GM18511 (cell line): ENCODE data around the gene GPS1.

Experiments used
- ATAC-seq: cut with Tn5 transposase; IDR thresholded peaks from one replicate; pipeline ENCODE4 v1.9.1; 2021; ENCODE audit warnings: mild to moderate bottlenecking, moderate library complexity; ENCODE audit not compliant: unreplicated experiment

The GPS1 gene

GRCh38 chr17:82076018-82076784 is 24.5 kb downstream of the GPS1 start:
- ATAC-seq = no peak

GRCh38 chr17:82076785-82077591 is 25.3 kb downstream of the GPS1 start:
- no peak for ATAC-seq

GRCh38 chr17:82077617-82078358 is 26.1 kb downstream of the GPS1 start:
- ATAC-seq = no peak

DNA sequence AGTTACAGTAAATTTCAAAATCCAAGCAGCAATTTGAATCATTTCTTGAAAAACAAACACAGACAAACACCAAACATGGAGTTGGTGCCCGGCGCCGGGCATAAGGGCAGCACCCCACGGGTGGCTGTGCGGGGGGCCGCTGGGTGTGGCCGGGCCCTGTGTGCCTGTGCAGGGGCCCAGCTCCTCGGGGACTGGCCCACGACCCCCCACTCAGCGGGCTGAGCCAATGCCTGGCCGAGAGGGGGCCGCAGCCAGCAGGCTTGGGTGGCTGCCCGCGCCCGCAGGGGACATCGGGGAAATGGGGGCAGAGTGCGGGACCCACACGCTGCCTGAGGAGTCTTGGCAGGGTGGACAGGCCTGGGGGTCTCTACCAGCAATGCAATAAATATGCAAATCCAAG is 26.7 kb downstream of the GPS1 start:
- ATAC-seq = no peak

DNA sequence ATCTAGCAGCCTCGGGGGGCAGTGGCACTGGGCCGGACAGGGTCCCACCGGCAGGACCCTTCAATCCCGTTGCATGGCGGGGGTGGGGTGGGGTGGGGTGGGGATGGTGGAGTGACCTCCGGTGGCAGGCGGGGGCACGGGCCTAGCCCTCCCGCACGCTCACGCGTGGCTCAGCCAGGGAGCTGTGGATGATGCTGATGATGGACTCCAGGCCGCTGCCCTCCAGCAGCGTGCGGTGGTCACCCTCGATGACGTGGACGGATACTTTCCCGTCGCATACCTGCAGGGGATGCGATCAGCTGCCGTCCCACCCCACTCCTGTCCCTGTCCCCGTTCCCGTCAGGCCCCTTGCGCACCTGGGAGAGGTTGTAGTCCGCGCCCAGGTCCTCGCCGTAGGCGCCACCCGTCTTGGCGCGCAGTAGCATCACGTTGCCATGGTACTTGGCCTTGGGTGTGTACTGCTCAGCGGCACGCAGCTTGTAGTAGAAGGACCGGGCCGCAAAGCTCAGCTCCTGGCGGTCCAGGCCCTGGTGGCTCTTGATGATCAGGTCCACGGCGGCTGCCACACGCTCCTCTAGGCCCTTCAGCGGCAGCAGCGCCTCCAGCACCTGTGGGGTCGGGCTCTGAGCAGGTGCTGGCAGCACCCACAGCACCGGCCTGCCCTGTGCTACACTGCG is 27.4 kb downstream of the GPS1 start:
- ATAC-seq = no peak

GRCh38 chr17:82080048-82080788 is 28.5 kb downstream of the GPS1 start:
- ATAC-seq = no peak

DNA sequence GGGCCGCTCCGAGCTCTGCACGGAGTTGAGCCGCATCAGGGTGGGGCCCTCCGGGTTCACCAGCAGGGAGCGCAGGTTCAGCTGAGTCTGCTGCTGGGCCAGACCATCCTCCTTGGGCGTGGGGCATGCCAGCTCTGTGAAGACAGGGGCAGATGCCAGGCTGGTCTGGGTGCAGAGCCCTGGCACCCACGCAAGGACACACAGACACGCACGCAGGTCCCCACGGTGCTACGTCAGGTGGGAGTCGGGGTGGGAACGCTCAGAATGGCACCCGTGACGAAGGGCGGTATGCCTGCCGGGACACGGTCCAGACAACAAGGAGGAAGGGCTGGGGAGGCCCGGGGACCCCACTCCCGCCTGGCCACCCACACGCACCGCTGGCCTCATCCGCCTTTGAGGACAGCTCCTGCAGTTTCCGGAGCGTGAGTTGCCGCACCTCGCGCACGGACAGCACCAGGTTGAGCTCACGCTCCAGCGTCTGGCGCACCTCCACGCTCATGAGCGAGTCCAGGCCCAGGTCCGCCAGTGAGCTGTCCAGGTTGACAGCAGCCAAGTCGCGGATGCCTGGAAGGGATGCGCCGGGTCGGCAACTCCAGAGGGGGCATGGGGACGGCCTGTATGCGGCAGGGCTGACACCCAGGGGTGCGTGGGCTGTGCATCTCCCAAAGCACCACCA is 29.2 kb downstream of the GPS1 start:
- ATAC-seq = no peak

DNA sequence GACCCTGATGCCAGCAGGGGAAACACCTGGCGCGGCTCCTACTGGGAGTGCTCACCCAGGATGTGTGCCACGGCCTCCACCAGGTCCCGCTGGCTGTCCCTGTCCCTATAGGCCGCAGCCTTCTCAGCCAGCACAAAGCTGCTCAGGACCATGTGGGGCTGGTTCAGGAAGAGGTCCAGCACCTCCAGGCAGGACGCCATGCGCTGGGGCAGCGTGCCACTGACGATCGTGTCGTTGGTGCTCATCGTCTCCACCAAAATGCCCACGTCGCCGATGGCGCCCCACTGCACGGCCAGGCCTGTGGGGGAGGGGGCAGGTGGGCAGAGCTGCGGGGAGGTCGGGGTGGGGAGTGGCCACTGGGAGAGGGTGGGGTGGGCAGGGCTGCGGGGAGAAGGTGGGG is 29.8 kb downstream of the GPS1 start:
- ATAC-seq = no peak

- ATAC-seq = no peak
Observed at GRCh38 chr17:82081966-82082365, 30.3 kb downstream of the GPS1 start.

GRCh38 chr17:82082456-82082855 is 30.8 kb downstream of the GPS1 start:
- no peak for ATAC-seq

- ATAC-seq = no peak
Observed at GRCh38 chr17:82083009-82083408, 31.3 kb downstream of the GPS1 start.

GRCh38 chr17:82083533-82084359 is 32.0 kb downstream of the GPS1 start:
- no peak for ATAC-seq

- ATAC-seq = no peak
Observed at GRCh38 chr17:82084373-82085030, 32.8 kb downstream of the GPS1 start.

- no peak for ATAC-seq
Observed at GRCh38 chr17:82085031-82085861, 33.5 kb downstream of the GPS1 start.

GRCh38 chr17:82085931-82086764 is 34.5 kb downstream of the GPS1 start:
- ATAC-seq = no peak
